Neural cell (in vitro differentiated cells): ENCODE measurements around the gene LDAH. TPM values are rescaled to one million over a fixed set of nuclear protein-coding genes. Genes with fewer than 3 reads are reported as not detected.

Experiments
- H2AFZ ChIP-seq: fragments of 200-600, 300-800 bp; sonication (generic), shearing (Covaris generic); 2 replicates; pipeline ENCODE4 v1.6.0; 2014; ENCODE audit warnings: low read depth, mild to moderate bottlenecking, antibody characterized with exemption, low read length, moderate library complexity
- H3F3A ChIP-seq: fragments of 200-600 bp; shearing (Covaris generic); 2 replicates; pipeline ENCODE4 v1.6.1; 2016; ENCODE audit warnings: mild to moderate bottlenecking, moderate library complexity, mixed read lengths, antibody characterized with exemption, low read length; ENCODE audit not compliant: insufficient read depth, poor library complexity, severe bottlenecking
- H3K27ac ChIP-seq: fragments of 200-600, 300-800 bp; sonication (generic), shearing (Covaris generic); 2 replicates; pipeline ENCODE4 v1.5.1; 2014; ENCODE audit warnings: mild to moderate bottlenecking, low read length, moderate library complexity
- H3K27me3 ChIP-seq: fragments of 300-800, 200-600 bp; sonication (generic), shearing (Covaris generic); 2 replicates; pipeline ENCODE4 v1.6.0; 2014; ENCODE audit warnings: mild to moderate bottlenecking, low read depth, low read length, moderate library complexity; ENCODE audit not compliant: insufficient read depth
- H3K36me3 ChIP-seq: fragments of 300-800, 200-600 bp; sonication (generic), shearing (Covaris generic); 2 replicates; pipeline ENCODE4 v1.5.1; 2014; ENCODE audit warnings: mild to moderate bottlenecking, antibody characterized with exemption, low read length, moderate library complexity; ENCODE audit not compliant: insufficient read depth
- H3K4me2 ChIP-seq: fragments of 300-800, 200-600 bp; sonication (generic), shearing (Covaris generic); 2 replicates; pipeline ENCODE4 v1.6.0; 2014; ENCODE audit warnings: mild to moderate bottlenecking, low read length
- H3K4me3 ChIP-seq: fragments of 300-800, 200-600 bp; sonication (generic), shearing (Covaris generic); 2 replicates; pipeline ENCODE4 v1.5.1; 2014; ENCODE audit warnings: mild to moderate bottlenecking, low read length, moderate library complexity
- H3K79me2 ChIP-seq: fragments of 200-600 bp; shearing (Covaris generic); replicated peaks from 2 replicates; pipeline ENCODE4 v1.6.0; 2014; ENCODE audit warnings: mild to moderate bottlenecking, low read length, moderate library complexity; ENCODE audit not compliant: insufficient read depth
- H3K9ac ChIP-seq: fragments of 300-800, 200-600 bp; sonication (generic), shearing (Covaris generic); 2 replicates; pipeline ENCODE4 v1.6.1; 2016; ENCODE audit warnings: mild to moderate bottlenecking, low read length, mixed read lengths
- H3K9me2 ChIP-seq: fragments of 200-600 bp; shearing (Covaris generic); 2 replicates; pipeline ENCODE4 v1.6.1; 2016; ENCODE audit warnings: mild to moderate bottlenecking, low read length, mixed read lengths; ENCODE audit not compliant: insufficient read depth
- H3K9me3 ChIP-seq: fragments of 200-600, 300-800 bp; sonication (generic), shearing (Covaris generic); 2 replicates; pipeline ENCODE4 v1.6.1; 2016; ENCODE audit warnings: mild to moderate bottlenecking, mixed run types, low read length, moderate library complexity, mixed read lengths
- H4K20me1 ChIP-seq: fragments of 200-600 bp; shearing (Covaris generic); 2 replicates; pipeline ENCODE4 v1.6.1; 2016; ENCODE audit warnings: mild to moderate bottlenecking, mixed run types; ENCODE audit not compliant: insufficient read depth
- EP300 ChIP-seq: fragments of 450-650 bp; conservative IDR thresholded peaks from 2 replicates; pipeline ENCODE4 v1.6.1; 2014; ENCODE audit warnings: antibody characterized with exemption, mild to moderate bottlenecking, moderate library complexity; ENCODE audit not compliant: poor library complexity, severe bottlenecking
- EZH2 ChIP-seq: fragments of 200-600, 300-800 bp; shearing (Covaris generic), sonication (generic); IDR thresholded peaks from 2 replicates; pipeline ENCODE4 v1.6.1; 2014; ENCODE audit warnings: antibody characterized with exemption, low read length, borderline replicate concordance, mild to moderate bottlenecking; ENCODE audit not compliant: insufficient read depth, poor library complexity, severe bottlenecking
- MXI1 ChIP-seq: fragments of 450-650 bp; conservative IDR thresholded peaks from 2 replicates; pipeline ENCODE4 v1.6.1; 2014; ENCODE audit warnings: antibody characterized with exemption, mild to moderate bottlenecking; ENCODE audit not compliant: poor library complexity, severe bottlenecking
- POLR2AphosphoS5 ChIP-seq: IDR thresholded peaks from 2 replicates; pipeline ENCODE4 v1.6.1; 2012
- RAD21 ChIP-seq: fragments of 450-650 bp; conservative IDR thresholded peaks from 2 replicates; pipeline ENCODE4 v1.6.1; 2014; ENCODE audit warnings: antibody characterized with exemption, mild to moderate bottlenecking, moderate library complexity
- REST ChIP-seq: IDR thresholded peaks from 2 replicates; pipeline ENCODE4 v1.6.1; 2012; ENCODE audit warnings: borderline replicate concordance
- SMC3 ChIP-seq: fragments of 450-650 bp; conservative IDR thresholded peaks from 2 replicates; pipeline ENCODE4 v1.6.1; 2014; ENCODE audit warnings: antibody characterized with exemption, mild to moderate bottlenecking, moderate library complexity; ENCODE audit not compliant: poor library complexity
- TAF1 ChIP-seq: IDR thresholded peaks from 2 replicates; pipeline ENCODE4 v1.6.1; 2012; ENCODE audit warnings: low read depth
- polyA plus RNA-seq: library from polyadenylated mRNA; depleted of rRNA; stranded (reverse); fragments of >200 nt; gene quantifications from 2 replicates; pipeline ENCODE4 v1.2.3, GENCODE V29; 2014
- TF ChIP-seq, protein P1 (sequence below): fragments of 450-650 bp; IDR thresholded peaks from 2 replicates; pipeline ENCODE4 v1.5.1; 2014; ENCODE audit warnings: antibody characterized with exemption, mild to moderate bottlenecking, moderate library complexity; ENCODE audit not compliant: poor library complexity, severe bottlenecking

Gene LDAH
- polyA plus RNA-seq, 1 donor from 2014 or later: 44.1 TPM

DNA sequence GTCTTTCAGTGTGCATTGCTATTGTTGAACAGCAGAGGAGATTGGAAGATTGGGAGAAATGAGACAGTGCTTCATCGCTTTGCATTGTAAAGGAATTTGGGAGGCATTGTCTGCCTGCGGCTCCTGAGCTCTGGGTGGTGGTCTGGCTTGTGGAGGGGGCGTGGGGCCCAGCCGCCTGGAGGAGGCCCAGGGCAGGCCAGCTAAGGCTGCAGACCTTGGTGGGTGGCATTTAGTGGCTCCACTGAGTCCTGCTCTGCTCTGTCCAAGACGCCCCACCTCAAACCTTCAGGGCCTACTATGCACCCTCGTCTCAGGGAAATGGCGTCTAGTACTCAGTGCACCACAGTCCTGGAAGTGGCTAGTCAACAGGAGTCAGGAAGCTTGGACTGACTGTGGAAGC, 166.3 kb downstream of the LDAH start:
- peaks cover 17% of the 10 kb centered on the region for H3K27me3 ChIP-seq
- H3K36me3 ChIP-seq: no peaks in the 10 kb centered on the region
- no peak overlapping the region for H2AFZ ChIP-seq
- no peak overlapping the region for H3K4me3 ChIP-seq
- no peaks in the 10 kb centered on the region for H3K9me2 ChIP-seq
- H3K27ac ChIP-seq: no peak overlapping the region
- no peaks in the 10 kb centered on the region for H4K20me1 ChIP-seq
- H3F3A ChIP-seq: no peaks in the 10 kb centered on the region
- no peaks in the 10 kb centered on the region for H3K79me2 ChIP-seq
- no peak overlapping the region for H3K4me2 ChIP-seq
- H3K9ac ChIP-seq: no peak overlapping the region
- TF ChIP-seq EZH2: no peak
- no peak for TF ChIP-seq RAD21
- no peak for TF ChIP-seq TAF1
- TF ChIP-seq SMC3: no peak
- TF ChIP-seq, protein P1, sequence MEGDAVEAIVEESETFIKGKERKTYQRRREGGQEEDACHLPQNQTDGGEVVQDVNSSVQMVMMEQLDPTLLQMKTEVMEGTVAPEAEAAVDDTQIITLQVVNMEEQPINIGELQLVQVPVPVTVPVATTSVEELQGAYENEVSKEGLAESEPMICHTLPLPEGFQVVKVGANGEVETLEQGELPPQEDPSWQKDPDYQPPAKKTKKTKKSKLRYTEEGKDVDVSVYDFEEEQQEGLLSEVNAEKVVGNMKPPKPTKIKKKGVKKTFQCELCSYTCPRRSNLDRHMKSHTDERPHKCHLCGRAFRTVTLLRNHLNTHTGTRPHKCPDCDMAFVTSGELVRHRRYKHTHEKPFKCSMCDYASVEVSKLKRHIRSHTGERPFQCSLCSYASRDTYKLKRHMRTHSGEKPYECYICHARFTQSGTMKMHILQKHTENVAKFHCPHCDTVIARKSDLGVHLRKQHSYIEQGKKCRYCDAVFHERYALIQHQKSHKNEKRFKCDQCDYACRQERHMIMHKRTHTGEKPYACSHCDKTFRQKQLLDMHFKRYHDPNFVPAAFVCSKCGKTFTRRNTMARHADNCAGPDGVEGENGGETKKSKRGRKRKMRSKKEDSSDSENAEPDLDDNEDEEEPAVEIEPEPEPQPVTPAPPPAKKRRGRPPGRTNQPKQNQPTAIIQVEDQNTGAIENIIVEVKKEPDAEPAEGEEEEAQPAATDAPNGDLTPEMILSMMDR: no peak
- TF ChIP-seq MXI1: no peak
- no peak for TF ChIP-seq REST
- no peak for TF ChIP-seq POLR2AphosphoS5
- TF ChIP-seq EP300: no peak
- H3K9me3 ChIP-seq: no peaks in the 10 kb centered on the region

GRCh38 chr2:20654535-20654813, 168.4 kb downstream of the LDAH start:
- Histone ChIP-seq H3K4me3 (no peak overlapping the region), H3F3A (no peaks in the 10 kb centered on the region), H2AFZ (no peak overlapping the region), H3K4me2 (no peak overlapping the region), H3K79me2 (no peaks in the 10 kb centered on the region), H3K27ac (no peak overlapping the region), H3K9me2 (no peaks in the 10 kb centered on the region), H3K9me3 (no peaks in the 10 kb centered on the region), H4K20me1 (no peaks in the 10 kb centered on the region), H3K27me3 (peaks cover 4% of the 10 kb centered on the region), H3K36me3 (no peaks in the 10 kb centered on the region), H3K9ac (no peak overlapping the region)
- TF ChIP-seq SMC3 (no peak), RAD21 (no peak), EP300 (no peak), REST (no peak), TAF1 (no peak), MXI1 (no peak), POLR2AphosphoS5 (no peak), EZH2 (no peak)
- TF ChIP-seq, protein P1: no peak
